A673 (cell line): ENCODE measurements around the gene ORC1. TPM values are rescaled to one million over a fixed set of nuclear protein-coding genes. Genes with fewer than 3 reads are reported as not detected.

ENCODE experiments used
- BruUV-seq: library from RNA; stranded (reverse); fragments of 400-500 nt; replicated peaks from 2 replicates; lab custom pipeline; 2021; lab: Mats Ljungman, UMichigan
- CTCF ChIA-PET: fragments of 300-600 bp; sonication (Branson Sonifier 250); formaldehyde crosslinking; loops from one replicate; lab custom pipeline; 2022; ENCODE audit warnings: antibody characterized with exemption; lab: Charles Lee
- POLR2A ChIA-PET: fragments of 300-600 bp; sonication (Branson Sonifier 250); formaldehyde crosslinking; loops from one replicate; lab custom pipeline; 2022; ENCODE audit warnings: antibody characterized with exemption; ENCODE audit not compliant: low non-redundant PET; lab: Charles Lee
- DNase-seq: peaks from one replicate; pipeline ENCODE4 v3.0.0-alpha.2; 2015; ENCODE audit warnings: low spot score
- H3K27ac ChIP-seq: fragments of 200-600 bp; sonication (generic); 2 replicates; pipeline ENCODE4 v1.5.1; 2016; ENCODE audit warnings: mixed run types, low read depth, mild to moderate bottlenecking, mixed read lengths, antibody characterized with exemption, low read length; ENCODE audit not compliant: poor library complexity, severe bottlenecking
- H3K27me3 ChIP-seq: fragments of 200-600 bp; sonication (generic); replicated peaks from 2 replicates; pipeline ENCODE4 v1.6.1; 2017; ENCODE audit warnings: mixed run types, low read depth, mild to moderate bottlenecking, mixed read lengths, antibody characterized with exemption, low read length; ENCODE audit not compliant: insufficient read depth, poor library complexity
- H3K36me3 ChIP-seq: fragments of 200-600 bp; sonication (generic); 2 replicates; pipeline ENCODE4 v1.6.1; 2016; ENCODE audit warnings: mixed run types, mild to moderate bottlenecking, mixed read lengths, antibody characterized with exemption, low read length; ENCODE audit not compliant: insufficient read depth, poor library complexity, severe bottlenecking
- H3K4me1 ChIP-seq: fragments of 200-600 bp; sonication (generic); 2 replicates; pipeline ENCODE4 v1.6.1; 2017; ENCODE audit warnings: mixed run types, mild to moderate bottlenecking, mixed read lengths, antibody characterized with exemption, low read length; ENCODE audit not compliant: insufficient read depth, poor library complexity, severe bottlenecking
- H3K4me3 ChIP-seq: fragments of 200-600 bp; sonication (generic); 2 replicates; pipeline ENCODE4 v1.5.1; 2016; ENCODE audit warnings: low read depth, mixed run types, mild to moderate bottlenecking, mixed read lengths, low read length; ENCODE audit not compliant: poor library complexity, severe bottlenecking
- H3K9me3 ChIP-seq: fragments of 200-600 bp; sonication (generic); 2 replicates; pipeline ENCODE4 v1.6.1; 2016; ENCODE audit warnings: mixed run types, low read depth, mild to moderate bottlenecking, mixed read lengths, antibody characterized with exemption, low read length; ENCODE audit not compliant: poor library complexity, severe bottlenecking
- EZH2 ChIP-seq: fragments of 200-600 bp; sonication (generic); IDR thresholded peaks from 2 replicates; pipeline ENCODE4 v1.6.1; 2017; ENCODE audit warnings: borderline replicate concordance, low read depth, mild to moderate bottlenecking, mixed read lengths, antibody characterized with exemption, low read length; ENCODE audit not compliant: poor library complexity, severe bottlenecking
- intact Hi-C: fragments of 100-400 bp; cut with micrococcal nuclease; formaldehyde crosslinking; loops from one replicate; pipeline ENCODE4 v1.10.0; 2022; ENCODE audit not compliant: unreplicated experiment
- total RNA-seq: library from RNA; stranded (reverse); gene quantifications from 2 replicates; pipeline ENCODE4 v1.2.3, GENCODE V29; 2021
- TF ChIP-seq, protein P1 (sequence below): fragments of 300-800, 200-600 bp; sonication (generic); conservative IDR thresholded peaks from 2 replicates; pipeline ENCODE4 v1.5.1; 2017; ENCODE audit warnings: low read depth, mild to moderate bottlenecking, antibody characterized with exemption, low read length, moderate library complexity, mixed read lengths

ORC1 gene
- total RNA-seq, 1 experiment from 2014 or later, result 54.0 TPM

DNA sequence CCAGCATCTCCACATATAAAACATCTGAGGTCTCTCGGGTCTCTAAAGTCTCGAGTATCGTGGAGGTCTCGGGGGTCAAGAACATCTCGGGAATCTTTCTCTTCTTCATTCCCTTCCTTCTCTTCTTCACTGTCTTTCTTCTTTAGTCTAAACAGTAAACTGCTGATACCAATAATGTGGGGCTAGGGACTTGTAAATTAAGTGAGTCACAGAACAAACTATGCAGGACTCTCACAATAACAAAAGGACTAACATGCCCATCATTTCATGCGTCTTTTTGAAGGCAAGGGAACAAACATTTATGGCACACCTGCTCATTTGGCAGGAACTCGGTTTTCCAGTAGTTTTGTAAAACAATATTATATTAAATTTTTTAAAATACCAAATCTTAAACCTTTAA lies 32.6 kb upstream of the ORC1 start:
- Histone ChIP-seq H3K9me3 (no peaks in the 10 kb centered on the region), H3K4me3 (no peak overlapping the region), H3K4me1 (no peaks in the 10 kb centered on the region), H3K36me3 (peaks cover 17% of the 10 kb centered on the region), H3K27ac (no peak overlapping the region), H3K27me3 (no peaks in the 10 kb centered on the region)
- ChIA-PET CTCF (no interaction called here), POLR2A (no interaction called here)
- no TSS peak for BruUV-seq
- intact Hi-C loops, result no loop called here
- TF ChIP-seq, protein P1, sequence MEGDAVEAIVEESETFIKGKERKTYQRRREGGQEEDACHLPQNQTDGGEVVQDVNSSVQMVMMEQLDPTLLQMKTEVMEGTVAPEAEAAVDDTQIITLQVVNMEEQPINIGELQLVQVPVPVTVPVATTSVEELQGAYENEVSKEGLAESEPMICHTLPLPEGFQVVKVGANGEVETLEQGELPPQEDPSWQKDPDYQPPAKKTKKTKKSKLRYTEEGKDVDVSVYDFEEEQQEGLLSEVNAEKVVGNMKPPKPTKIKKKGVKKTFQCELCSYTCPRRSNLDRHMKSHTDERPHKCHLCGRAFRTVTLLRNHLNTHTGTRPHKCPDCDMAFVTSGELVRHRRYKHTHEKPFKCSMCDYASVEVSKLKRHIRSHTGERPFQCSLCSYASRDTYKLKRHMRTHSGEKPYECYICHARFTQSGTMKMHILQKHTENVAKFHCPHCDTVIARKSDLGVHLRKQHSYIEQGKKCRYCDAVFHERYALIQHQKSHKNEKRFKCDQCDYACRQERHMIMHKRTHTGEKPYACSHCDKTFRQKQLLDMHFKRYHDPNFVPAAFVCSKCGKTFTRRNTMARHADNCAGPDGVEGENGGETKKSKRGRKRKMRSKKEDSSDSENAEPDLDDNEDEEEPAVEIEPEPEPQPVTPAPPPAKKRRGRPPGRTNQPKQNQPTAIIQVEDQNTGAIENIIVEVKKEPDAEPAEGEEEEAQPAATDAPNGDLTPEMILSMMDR, result no peak
- no peak for TF ChIP-seq EZH2
- no peak for DNase-seq

DNA sequence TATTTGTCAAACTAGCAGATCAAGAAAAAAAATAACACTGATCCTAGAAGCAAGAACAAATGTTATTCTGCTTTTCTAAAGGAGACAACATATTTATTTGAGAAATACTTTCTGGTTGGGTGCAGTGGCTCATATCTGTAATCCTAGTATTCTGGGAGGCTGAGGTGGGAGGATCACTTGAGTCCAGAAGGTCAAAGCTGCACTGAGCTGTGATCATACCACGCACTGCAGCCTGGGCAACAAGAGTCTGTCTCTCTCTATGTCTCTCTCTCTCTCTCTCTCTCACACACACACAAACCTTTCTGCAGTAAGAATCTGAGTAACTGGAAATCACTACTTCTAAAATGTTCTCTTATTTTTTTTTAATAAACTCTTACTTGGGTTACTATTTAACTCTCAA lies 31.4 kb upstream of the ORC1 start:
- ChIA-PET CTCF (no interaction called here), POLR2A (no interaction called here)
- Histone ChIP-seq H3K27ac (no peak overlapping the region), H3K4me1 (no peaks in the 10 kb centered on the region), H3K27me3 (no peaks in the 10 kb centered on the region), H3K4me3 (no peak overlapping the region), H3K9me3 (no peaks in the 10 kb centered on the region), H3K36me3 (peaks cover 22% of the 10 kb centered on the region)
- intact Hi-C loops, result no loop called here
- DNase-seq, result no peak
- TF ChIP-seq, protein P1, result no peak
- no peak for TF ChIP-seq EZH2
- no TSS peak for BruUV-seq

GRCh38 chr1:52435211-52435610 lies 31.0 kb upstream of the ORC1 start:
- ChIA-PET POLR2A (no interaction called here), CTCF (no interaction called here)
- Histone ChIP-seq H3K27ac (no peak overlapping the region), H3K4me1 (no peaks in the 10 kb centered on the region), H3K27me3 (no peaks in the 10 kb centered on the region), H3K4me3 (no peak overlapping the region), H3K9me3 (no peaks in the 10 kb centered on the region), H3K36me3 (peaks cover 24% of the 10 kb centered on the region)
- no TSS peak for BruUV-seq
- intact Hi-C loops, result no loop called here
- no peak for TF ChIP-seq EZH2
- TF ChIP-seq, protein P1, result no peak
- DNase-seq, result no peak
